NK-92 (cell line): ENCODE results near the gene CITED2.
"Not testable (repeated sequence)": the region's sequence is repeated elsewhere in the genome, so short reads cannot be mapped to it uniquely, and the experiment has no call there.

Source experiments
- DNase-seq: peaks from one replicate; lab custom pipeline; 2025; ENCODE audit not compliant: unreplicated experiment; lab: John Stamatoyannopoulos, UW

Gene CITED2, protein sequence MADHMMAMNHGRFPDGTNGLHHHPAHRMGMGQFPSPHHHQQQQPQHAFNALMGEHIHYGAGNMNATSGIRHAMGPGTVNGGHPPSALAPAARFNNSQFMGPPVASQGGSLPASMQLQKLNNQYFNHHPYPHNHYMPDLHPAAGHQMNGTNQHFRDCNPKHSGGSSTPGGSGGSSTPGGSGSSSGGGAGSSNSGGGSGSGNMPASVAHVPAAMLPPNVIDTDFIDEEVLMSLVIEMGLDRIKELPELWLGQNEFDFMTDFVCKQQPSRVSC

DNA sequence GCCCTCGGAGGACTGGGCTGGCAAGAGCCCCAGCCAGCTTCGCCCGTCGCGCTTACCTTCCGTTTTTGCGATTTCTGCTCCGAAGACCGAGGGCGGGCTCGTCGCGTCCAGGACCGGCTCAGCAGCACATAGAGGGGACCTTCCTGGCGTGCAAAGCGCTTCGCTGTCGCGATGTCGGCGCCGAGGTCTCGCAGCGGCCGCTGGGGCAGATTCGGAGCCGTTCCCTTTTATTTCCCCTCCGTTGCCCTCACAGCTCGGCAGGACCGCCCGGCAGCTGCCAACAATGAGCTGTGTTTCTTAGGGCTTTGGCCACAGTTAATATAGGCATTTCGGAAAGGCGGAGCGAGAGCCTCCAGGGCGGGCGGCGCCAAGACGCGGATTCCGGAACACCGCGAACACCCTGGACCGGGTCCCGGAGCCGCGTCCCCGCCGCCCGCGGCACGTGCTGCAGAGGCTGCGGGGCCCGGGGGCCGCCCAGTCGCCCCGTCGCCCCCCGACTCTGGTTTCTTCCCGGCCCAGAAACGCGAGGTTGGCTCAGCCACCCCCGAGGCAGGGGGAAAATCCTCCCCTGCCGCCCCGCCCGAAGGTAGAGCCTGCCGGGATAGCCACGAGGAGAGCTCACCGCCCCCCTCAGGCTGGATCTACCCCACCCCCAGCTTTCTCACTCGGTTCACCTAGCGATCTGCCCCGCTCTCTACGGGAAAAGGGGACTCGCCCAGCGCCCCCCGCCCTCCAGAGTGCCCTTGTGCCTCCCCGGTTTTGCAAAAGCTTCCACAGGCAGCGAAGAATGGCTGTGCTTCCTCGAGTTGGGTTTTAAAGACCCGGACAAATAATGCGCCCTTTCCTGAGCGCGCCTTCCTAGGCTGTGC, at the start of gene CITED2:
Gene CITED2, minus strand, starts transcription at position 292 of the 869 bp plus-strand sequence. CDS start 704 bp downstream, outside the sequence.
- DNase-seq: peak; percentile 34

DNA sequence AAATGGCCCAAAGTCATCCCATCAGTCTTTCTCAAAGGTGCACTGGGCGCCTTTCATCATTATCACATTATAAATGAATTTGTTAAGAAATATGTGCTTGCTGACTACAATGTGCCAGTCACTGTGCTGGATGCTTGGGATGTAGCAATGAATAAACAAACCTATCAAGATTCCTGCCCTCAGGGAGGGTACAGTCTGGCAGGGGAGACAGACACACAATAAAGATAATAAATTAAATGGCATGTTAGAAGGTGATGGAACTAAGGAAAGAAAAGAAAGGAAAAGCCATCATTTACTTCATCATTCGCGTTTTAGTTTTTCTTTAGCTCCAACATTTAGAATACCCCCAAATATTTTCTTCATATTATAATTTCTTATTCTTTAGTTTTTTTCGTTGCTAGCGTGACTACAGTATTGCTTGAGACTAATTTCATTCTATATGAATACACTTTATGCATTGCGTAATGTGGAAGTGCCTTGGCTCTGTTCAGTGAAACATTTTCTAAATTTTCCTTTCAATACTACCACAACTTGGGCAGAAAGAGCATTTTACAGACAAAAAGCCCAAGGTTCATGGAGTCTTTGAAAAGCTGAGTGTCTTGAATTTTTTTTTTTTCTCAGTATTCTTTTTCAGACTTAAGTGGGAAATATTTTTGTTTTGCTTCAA, 48.7 kb upstream of the CITED2 start:
- no peak for DNase-seq

DNA sequence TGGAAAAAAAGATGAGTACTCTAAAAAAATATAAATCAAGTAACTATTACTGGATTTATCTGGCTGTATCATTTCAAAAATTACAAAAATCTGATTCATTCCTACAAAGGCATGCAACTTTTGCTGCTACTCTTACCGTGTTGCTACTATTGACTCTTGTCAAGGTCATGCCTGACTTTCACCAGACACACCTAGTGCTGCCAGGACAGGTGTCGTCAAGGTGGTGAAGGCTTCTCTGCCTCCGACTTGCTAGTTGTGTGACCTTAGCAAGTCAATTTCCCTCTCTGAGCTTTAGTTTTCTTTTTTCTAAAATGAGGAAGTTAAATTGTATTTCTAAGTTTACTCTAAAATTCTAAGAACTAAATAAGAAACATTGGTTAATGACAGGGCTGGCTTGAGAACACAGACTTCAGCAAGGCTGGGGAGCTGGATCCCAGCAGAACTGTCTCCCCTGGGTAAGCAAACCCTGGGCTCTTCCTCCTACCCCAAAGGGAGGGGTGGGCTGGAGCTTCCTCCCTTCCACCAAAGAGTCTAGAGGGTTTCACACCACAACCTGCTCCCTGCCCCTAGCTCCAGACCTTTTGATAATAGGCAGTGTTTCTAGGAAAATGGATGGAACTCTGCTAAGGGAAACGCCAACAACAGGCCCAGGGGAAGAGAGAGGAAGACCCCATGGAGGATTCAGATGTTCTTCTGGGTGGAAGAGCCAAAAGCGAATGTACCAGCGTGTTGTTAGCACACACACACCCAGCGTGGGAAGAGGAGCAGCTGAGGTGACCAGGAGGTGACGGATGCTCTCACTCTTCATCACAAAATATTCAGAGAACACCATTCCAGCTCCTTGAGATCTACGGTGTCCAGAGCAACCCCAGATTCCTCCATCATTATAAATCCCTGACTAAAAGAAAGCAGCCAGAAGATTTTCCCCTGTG, 47.9 kb upstream of the CITED2 start:
- DNase-seq: no peak

DNA sequence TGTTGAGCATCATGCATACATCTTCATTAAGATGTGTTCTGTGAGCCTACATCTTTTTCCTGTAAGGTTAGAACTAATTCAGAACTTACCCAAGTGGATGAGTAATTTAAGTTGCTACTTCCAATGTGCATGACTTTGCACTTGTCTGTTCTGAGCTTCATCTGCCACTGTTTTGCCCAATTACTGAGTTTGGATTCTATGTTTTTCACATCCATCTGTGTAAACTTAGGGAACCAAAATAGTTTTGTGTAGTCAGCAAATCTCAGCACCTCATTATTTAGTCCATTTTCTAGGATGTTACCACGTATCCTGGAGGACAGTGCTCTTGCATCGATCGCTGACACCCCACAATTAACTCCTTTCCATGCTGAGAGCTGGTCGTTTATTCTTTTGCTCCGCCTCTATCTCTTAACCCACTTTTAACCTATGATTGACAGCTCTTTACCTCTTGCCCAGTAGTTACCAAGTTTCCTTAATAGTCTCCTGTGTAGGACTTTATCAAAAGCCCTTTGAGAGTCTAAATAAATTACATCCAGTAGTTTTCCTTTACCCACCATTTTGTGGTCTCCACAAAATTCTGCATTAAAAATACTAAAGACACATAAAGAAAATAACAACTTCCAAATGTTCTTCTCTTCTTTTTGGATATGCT, 44.2 kb upstream of the CITED2 start:
- DNase-seq: no peak

DNA sequence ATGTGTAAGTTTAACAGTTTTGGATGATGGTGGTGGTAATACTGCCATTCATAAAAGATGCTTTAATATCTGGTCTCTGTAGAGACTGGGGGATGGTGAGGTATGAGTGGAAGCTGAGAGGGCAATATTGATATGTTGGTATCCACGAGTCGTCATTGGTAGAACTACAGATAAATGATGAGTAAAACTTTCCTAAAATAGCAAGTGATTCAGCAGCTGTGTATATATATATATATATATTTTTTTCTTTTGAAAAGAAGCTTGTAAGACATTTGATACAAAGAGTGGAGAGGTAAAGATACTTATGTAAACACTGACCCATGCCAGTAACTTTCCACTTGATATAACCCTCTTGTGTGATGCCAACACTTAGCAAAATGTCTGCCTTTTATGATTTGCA, 41.7 kb upstream of the CITED2 start:
- DNase-seq: no peak

DNA sequence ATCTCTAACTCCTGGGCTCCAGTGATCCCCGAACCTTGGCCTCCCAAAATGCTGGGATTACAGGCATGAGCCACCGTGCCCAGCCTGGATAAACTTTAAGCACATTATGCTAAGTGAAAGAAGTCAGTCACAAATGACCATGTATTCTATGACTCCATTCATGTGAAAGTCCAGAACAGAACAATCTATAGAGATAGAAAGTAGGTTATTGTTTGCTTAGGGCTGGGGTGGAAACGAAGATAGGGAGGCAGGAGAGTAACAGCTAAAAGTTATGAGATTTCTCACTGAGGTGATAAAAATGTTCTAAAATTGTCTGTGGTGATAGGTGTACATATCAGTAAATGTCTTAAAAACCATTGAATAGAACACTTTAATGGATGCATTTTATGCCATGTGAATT, 40.9 kb upstream of the CITED2 start:
- no peak for DNase-seq

DNA sequence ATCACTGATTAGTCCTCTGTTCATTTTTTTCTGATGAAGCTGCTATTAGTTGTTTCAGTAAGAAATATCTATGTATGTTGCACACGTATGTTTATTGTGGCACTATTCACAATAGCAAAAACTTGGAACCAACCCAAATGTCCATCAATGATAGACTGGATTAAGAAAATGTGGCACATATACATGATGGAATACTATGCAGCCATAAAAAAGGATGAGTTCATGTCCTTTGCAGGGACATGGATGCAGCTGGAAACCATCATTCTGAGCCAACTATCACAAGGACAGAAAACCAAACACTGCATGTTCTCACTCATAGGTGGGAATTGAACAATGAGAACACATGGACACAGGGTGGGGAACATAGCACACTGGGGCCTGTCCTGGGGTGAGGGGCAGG, 37.7 kb upstream of the CITED2 start:
- not testable (repeated sequence) for DNase-seq

DNA sequence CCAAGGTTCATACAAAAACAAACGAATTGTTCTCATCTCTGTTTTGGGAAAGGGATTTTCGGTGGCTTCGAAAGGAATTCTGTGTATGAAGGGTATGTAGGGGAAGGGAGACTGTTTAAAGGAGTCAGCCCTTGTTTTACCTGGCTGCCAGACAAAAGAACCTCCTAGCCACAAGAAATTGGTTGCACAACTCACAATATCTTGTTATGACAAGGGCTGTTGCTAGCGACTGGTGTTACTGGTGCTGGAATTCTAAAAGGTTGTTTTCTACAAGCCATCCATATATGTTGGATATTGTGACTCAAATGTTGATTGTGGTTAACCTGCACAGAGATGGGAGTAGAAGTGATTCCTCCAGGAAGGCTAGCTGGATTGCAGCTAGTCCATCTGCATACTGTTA, 34.6 kb upstream of the CITED2 start:
- no peak for DNase-seq

DNA sequence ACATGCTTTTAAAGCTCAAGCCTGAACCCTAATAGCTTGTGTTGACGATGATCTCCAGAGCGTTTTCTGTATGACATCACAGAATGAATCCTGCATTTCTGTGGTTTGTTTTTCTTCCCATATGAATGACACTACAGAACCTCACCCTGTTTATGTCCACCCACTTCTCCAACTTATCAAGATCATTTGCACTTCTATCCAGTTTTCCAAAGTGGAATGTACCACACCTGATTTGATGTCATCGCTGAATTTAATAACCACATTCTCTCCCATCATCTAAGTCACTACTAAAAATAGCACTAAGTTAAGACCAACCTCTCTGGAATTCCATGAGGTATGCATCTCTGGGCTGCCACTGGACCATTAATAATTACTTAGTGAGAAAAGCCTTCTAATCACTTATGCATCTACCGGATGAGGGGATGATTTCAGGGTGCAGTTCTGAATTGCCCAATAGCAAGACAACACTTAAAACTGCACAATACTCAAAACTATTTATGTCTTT, 33.3 kb upstream of the CITED2 start:
- DNase-seq: no peak

DNA sequence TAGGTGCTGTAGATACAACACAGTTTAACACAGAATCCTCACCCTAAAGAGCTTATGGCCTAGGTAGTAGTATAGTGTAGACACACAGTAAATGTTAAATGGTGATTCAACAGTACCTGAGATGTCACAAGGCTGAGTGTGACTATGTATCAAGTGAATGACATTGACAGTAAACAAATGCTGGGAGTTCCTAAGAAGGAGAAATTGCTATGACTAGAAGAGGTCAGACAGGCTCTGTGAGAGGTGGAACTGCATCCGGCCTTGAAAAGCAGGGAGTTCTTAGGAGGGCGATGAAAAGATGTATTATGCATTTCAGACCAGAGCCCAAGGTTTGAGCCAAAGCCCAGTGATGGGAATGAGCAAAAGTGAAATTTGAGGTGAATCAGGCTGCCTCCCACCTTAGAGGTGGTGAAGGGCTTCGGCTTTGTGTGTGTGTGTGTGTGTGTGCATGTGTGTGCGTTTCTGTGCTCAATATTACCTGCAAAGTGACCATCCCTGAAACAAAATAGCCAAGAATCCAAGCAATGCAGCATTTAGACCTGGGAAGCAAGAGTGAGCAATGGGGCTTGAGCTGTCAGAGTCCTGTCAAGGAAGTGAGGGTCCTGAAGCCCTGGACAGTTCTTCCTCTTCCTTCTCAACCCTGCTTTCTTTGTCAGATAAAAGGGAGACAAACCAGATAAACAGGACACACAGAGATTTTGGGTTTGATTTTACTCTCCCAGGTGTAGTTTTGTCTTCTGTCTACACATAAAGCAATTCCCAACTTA, 32.3 kb upstream of the CITED2 start:
- no peak for DNase-seq

DNA sequence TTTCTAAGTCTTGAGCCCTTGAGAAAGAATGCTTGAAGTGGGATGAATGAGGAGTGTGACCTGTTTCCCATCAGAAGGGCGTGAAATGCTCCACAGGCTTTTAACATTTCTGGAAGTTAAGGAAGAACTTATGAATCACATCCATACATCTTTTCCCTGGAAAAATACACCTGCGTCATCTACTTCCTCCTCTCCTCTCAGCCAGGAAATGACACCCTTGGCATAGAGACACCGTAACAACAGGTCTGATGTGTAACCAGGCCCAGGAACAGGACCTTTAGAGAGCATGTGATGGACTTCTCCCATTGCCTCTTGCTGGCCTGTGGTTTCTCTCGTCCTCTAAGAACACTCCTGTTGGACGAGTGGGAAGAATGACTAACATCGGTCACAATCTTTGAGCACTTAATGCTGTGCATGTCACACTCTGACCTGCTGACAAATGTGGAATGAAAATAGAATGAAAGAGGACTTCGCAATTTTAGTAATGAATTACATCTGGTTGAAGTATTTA, 28.5 kb upstream of the CITED2 start:
- no peak for DNase-seq

DNA sequence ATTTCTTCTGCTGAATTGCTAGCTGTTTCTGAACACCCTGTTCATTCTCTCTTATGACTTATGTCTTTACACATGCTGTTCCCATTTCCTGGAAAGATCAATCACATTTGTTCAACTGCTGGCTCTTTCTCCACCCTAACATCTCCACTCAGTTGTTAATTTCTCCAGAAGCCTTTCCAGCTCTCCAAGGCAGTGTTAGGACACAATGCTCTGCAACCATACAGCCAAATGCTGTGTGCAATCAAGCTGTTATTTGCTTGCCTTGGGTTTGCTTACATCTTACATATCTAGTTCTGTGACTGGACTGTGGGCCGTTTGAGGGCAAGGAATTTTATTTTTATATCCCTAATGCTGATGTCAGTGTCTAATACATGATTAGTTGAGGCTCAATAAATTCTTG, 24.2 kb upstream of the CITED2 start:
- DNase-seq: no peak

DNA sequence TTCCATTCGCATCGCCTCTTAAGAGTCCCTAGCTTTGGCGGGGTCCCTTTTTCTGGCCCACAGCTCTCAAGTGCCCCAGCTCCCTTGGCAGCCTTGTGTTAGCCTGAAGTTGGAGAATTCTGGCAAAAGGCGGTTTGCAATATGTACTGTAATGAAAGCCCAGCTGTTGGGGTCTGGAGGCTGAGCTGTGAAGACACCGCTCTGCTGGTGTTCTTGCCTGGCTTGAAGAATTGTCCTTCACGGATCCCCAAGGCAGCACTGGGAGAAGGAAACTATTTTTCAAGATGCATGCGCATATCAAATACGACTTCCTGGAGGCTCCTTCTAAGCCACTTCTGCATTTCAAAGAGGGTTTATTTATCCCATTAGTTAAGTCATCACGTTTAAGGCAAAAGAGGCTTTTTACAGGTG, 21.4 kb upstream of the CITED2 start:
- DNase-seq: no peak

DNA sequence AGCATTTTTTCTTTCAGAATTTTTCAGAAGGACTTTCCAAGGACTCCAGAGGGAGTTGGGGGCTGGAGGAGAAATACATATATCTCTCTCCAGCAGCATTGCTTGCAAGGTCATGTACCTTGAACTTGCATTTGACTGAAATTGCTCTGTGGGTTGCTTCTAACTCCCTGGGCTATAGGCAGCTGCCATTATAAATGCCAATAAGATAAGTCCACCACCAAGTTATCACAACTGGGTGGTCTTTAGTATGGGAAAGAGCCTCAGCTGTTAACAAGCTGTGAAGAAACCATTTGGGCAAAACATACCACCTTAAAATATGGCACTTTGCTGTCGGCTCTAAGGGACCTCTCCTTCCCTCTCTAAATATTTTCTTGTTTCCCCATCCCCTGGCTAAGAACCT, 20.9 kb upstream of the CITED2 start:
- no peak for DNase-seq

DNA sequence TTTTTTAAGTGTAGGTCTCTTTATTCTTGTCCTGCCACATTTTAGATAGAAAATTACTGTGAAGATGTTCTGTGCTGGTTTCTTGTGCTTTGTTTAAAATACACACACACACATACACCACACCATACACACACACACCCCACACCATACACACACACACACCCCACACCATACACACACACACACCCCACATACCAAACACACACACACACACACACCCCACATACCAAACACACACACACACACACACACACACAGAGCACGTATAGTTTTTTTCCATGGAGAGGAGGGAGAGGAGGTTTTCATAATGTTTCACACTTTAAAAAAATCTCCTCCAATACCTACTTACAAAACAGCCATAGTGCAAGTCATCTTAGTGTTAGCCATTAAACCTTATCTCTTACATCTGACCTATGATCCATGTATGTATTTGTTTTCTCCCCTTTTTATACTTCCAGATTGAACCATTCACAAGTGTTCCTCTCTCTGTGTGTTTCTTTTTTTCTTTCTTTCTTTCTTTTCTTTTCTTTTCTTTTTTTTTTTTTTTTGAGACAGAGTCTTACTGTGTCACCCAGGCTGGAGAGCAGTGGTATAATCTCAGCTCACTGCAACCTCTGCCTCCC, 19.7 kb upstream of the CITED2 start:
- no peak for DNase-seq

DNA sequence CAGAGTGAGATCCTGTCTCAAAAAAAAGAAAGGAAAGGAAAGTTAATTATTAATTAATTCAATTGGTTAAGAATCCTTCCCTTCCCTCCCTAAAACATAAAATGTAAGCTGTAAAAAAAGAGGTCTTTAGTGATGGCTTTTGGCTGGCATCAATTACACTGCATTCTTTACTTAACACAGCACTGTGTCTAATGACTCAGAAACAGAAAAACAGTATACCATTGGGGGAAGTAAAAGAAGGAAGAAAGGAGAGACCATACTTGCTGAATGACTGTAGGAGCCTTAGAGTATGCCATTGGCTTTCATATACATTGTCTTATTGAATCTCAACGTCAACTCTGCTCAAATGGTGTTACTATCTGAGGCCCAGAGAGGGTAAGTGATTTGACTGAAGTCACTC, 18.3 kb upstream of the CITED2 start:
- DNase-seq: no peak

DNA sequence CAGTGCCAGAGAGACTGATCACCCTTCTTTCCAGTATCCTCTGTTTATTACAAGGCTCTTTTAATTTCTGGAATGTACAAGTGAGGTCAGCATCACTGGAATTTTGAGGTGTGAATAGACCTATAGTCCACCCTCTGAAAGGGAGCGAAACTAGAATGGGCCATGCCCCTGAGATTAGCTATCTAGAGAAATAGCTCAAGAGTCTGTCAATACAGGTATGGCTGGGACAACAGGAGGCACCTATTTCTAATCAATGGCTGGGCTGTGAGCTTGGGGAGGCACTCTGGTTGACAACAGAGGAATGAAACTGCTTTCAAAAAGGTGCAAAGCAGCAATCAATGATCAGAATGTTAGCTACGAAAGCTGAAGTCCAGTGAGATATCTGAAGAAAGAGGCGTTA, 17.3 kb upstream of the CITED2 start:
- no peak for DNase-seq

DNA sequence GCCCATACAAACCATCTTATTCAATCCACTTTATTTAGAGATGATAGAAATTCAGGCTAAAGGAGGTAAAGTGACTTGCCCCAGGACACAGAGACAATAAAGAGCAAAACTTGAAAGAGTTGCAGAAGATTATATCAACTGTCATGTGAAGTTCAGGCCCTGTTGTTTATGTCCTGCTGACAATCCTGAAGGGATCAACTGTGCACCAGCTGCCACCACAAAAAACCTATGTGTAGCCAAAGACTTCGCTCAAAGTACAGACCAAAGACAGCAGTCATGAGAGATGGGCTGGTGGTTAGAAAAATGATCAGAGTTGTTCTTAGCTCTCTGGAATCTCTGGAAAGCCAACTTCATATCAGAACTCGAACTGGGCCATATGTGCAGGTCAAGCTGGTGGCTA, 16.0 kb upstream of the CITED2 start:
- DNase-seq: no peak

DNA sequence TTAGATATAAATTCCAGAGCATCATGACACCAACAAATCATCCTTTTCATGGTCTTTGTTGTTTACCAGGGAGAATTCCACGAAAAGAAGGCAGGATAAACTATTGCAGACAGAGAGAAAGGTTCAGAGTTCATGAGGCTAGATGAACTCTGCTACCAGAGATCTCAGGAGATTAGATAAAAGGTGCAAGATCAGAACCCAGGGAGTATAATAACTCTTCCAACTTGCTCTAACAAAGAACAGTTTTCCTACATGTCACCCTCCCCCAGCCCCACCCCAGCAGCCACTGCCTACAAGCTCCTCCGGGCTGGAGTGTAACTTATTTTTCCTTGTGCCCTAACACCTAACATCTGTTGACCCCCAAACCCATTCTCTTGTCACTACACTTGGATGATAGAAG, 13.9 kb upstream of the CITED2 start:
- DNase-seq: no peak
